ENCODE measurements around the gene CRY2.

The CRY2 gene

GRCh38 chr11:45860764-45861510 is 13.7 kb downstream of the CRY2 start:
- Histone ChIP-seq H2BK15ac (replicated peaks; ENCODE audit: low read depth) (no peak overlapping the region), H2AK5ac (ENCODE audit: low read length) (no peak overlapping the region), H2BK5ac (ENCODE audit: low read length) (no peak overlapping the region), H3K79me2 (ENCODE audit: control insufficient read depth, insufficient read depth, low read length) (no peaks in the 10 kb centered on the region), H3K79me1 (ENCODE audit: low read length) (no peaks in the 10 kb centered on the region), H4K5ac (ENCODE audit: low read length) (no peak overlapping the region), H3K27me3 (ENCODE audit: insufficient read depth, low read length, poor library complexity) (no peaks in the 10 kb centered on the region), H3K4me3 (ENCODE audit: low read length) (no peak overlapping the region), H3K23ac (ENCODE audit: low read length) (no peak overlapping the region), H3K27ac (ENCODE audit: low read depth, low read length) (no peak overlapping the region), H4K8ac (ENCODE audit: low read depth, low read length) (no peak overlapping the region), H3K18ac (ENCODE audit: low read length) (no peak overlapping the region), H3K9ac (ENCODE audit: low read length) (no peak overlapping the region), H3K4me1 (ENCODE audit: control insufficient read depth, low read depth, low read length) (peaks cover 5% of the 10 kb centered on the region), H3K36me3 (ENCODE audit: control insufficient read depth, insufficient read depth, low read length) (peaks cover 5% of the 10 kb centered on the region), H3K4ac (ENCODE audit: low read depth, low read length) (no peak overlapping the region), H2BK120ac (ENCODE audit: low read depth, low read length) (no peak overlapping the region), H3K56ac (ENCODE audit: low read length) (no peak overlapping the region), H3K4me2 (ENCODE audit: low read length) (no peak overlapping the region)
- DNase-seq, result no peak
- WGBS (ENCODE audit: extremely low coverage, insufficient coverage, low lambda C conversion rate), result no CpG with 5 or more reads among the region's 10 CpGs

DNA sequence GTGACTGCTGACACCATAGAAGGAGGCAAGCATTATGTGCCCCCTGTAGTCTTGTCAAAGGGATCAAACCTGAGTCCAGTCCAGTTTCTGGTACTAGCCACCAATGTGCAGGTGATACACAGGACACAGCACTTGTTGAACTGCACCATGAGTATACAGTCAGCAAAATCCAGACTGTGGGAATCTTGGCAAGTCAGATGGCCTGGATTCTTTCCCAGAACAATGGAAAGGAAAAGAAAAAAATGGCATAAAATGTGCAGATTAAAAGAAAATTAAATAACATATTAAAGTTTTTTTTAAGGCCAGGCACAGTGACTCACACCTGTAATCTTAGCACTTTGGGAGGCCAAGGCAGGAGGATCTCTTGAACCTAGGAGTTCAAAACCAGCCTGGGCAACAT is 16.8 kb downstream of the CRY2 start:
- no peak overlapping the region for H2BK120ac ChIP-seq (ENCODE audit: low read depth, low read length)

DNA sequence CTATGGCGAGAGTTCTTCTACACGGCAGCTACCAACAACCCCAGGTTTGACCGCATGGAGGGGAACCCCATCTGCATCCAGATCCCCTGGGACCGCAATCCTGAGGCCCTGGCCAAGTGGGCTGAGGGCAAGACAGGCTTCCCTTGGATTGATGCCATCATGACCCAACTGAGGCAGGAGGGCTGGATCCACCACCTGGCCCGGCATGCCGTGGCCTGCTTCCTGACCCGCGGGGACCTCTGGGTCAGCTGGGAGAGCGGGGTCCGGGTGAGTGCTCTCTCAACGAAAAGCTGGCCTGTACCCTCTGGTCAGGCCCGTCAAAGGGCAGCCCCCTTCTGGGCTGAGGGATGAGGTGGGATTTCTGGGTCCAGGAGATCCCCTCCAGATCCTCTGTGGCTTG is 22.3 kb downstream of the CRY2 start:
- no CpG with 5 or more reads among the region's 12 CpGs for WGBS (ENCODE audit: extremely low coverage, insufficient coverage, low lambda C conversion rate)
- H3K36me3 ChIP-seq (ENCODE audit: control insufficient read depth, insufficient read depth, low read length), result peaks cover 8% of the 10 kb centered on the region

More for the DNA sequence above, 16.8 kb downstream of the CRY2 start:
- no peak overlapping the region for H3K27ac ChIP-seq (ENCODE audit: low read depth, low read length)
- no peak overlapping the region for H4K8ac ChIP-seq (ENCODE audit: low read depth, low read length)
- no peaks in the 10 kb centered on the region for H3K79me1 ChIP-seq (ENCODE audit: low read length)
- H2BK5ac ChIP-seq (ENCODE audit: low read length), result no peak overlapping the region
- H3K9ac ChIP-seq (ENCODE audit: low read length), result no peak overlapping the region
- no peak overlapping the region for H3K4me3 ChIP-seq (ENCODE audit: low read length)
- H3K4ac ChIP-seq (ENCODE audit: low read depth, low read length), result no peak overlapping the region
- no peak overlapping the region for H3K4me2 ChIP-seq (ENCODE audit: low read length)
- H3K36me3 ChIP-seq (ENCODE audit: control insufficient read depth, insufficient read depth, low read length), result peaks cover 5% of the 10 kb centered on the region
- no peaks in the 10 kb centered on the region for H3K79me2 ChIP-seq (ENCODE audit: control insufficient read depth, insufficient read depth, low read length)
- no peak overlapping the region for H3K18ac ChIP-seq (ENCODE audit: low read length)
- H3K27me3 ChIP-seq (ENCODE audit: insufficient read depth, low read length, poor library complexity), result no peaks in the 10 kb centered on the region
- no peak overlapping the region for H2AK5ac ChIP-seq (ENCODE audit: low read length)
- no peak overlapping the region for H3K23ac ChIP-seq (ENCODE audit: low read length)
- no peaks in the 10 kb centered on the region for H3K4me1 ChIP-seq (ENCODE audit: control insufficient read depth, low read depth, low read length)
- DNase-seq, result no peak
- H2BK15ac ChIP-seq (replicated peaks; ENCODE audit: low read depth), result no peak overlapping the region
- no peak overlapping the region for H3K56ac ChIP-seq (ENCODE audit: low read length)
- H4K5ac ChIP-seq (ENCODE audit: low read length), result no peak overlapping the region

GRCh38 chr11:45870706-45871105 is 23.4 kb downstream of the CRY2 start:
- Histone ChIP-seq H3K56ac (ENCODE audit: low read length) (no peak overlapping the region), H2BK120ac (ENCODE audit: low read depth, low read length) (no peak overlapping the region), H3K18ac (ENCODE audit: low read length) (no peak overlapping the region), H3K4me2 (ENCODE audit: low read length) (no peak overlapping the region), H4K8ac (ENCODE audit: low read depth, low read length) (no peak overlapping the region), H3K79me2 (ENCODE audit: control insufficient read depth, insufficient read depth, low read length) (no peaks in the 10 kb centered on the region), H3K36me3 (ENCODE audit: control insufficient read depth, insufficient read depth, low read length) (peaks cover 8% of the 10 kb centered on the region), H4K5ac (ENCODE audit: low read length) (no peak overlapping the region), H2AK5ac (ENCODE audit: low read length) (no peak overlapping the region), H3K4me3 (ENCODE audit: low read length) (no peak overlapping the region), H3K23ac (ENCODE audit: low read length) (no peak overlapping the region), H3K79me1 (ENCODE audit: low read length) (no peaks in the 10 kb centered on the region), H3K4ac (ENCODE audit: low read depth, low read length) (no peak overlapping the region), H3K27me3 (ENCODE audit: insufficient read depth, low read length, poor library complexity) (no peaks in the 10 kb centered on the region), H2BK5ac (ENCODE audit: low read length) (no peak overlapping the region), H3K27ac (ENCODE audit: low read depth, low read length) (no peak overlapping the region), H2BK15ac (replicated peaks; ENCODE audit: low read depth) (no peak overlapping the region), H3K9ac (ENCODE audit: low read length) (no peak overlapping the region), H3K4me1 (ENCODE audit: control insufficient read depth, low read depth, low read length) (no peaks in the 10 kb centered on the region)
- DNase-seq, result no peak
- no CpG with 5 or more reads among the region's 4 CpGs for WGBS (ENCODE audit: extremely low coverage, insufficient coverage, low lambda C conversion rate)

More for the DNA sequence above, 22.3 kb downstream of the CRY2 start:
- Histone ChIP-seq H3K23ac (ENCODE audit: low read length) (no peak overlapping the region), H3K4me1 (ENCODE audit: control insufficient read depth, low read depth, low read length) (no peaks in the 10 kb centered on the region), H2BK15ac (replicated peaks; ENCODE audit: low read depth) (no peak overlapping the region), H3K27me3 (ENCODE audit: insufficient read depth, low read length, poor library complexity) (no peaks in the 10 kb centered on the region), H3K18ac (ENCODE audit: low read length) (no peak overlapping the region), H3K56ac (ENCODE audit: low read length) (no peak overlapping the region), H3K4ac (ENCODE audit: low read depth, low read length) (no peak overlapping the region), H3K27ac (ENCODE audit: low read depth, low read length) (no peak overlapping the region), H2AK5ac (ENCODE audit: low read length) (no peak overlapping the region), H4K5ac (ENCODE audit: low read length) (no peak overlapping the region), H3K4me2 (ENCODE audit: low read length) (no peak overlapping the region), H3K79me2 (ENCODE audit: control insufficient read depth, insufficient read depth, low read length) (no peaks in the 10 kb centered on the region), H3K9ac (ENCODE audit: low read length) (no peak overlapping the region), H3K79me1 (ENCODE audit: low read length) (no peaks in the 10 kb centered on the region), H2BK120ac (ENCODE audit: low read depth, low read length) (no peak overlapping the region), H3K4me3 (ENCODE audit: low read length) (no peak overlapping the region), H2BK5ac (ENCODE audit: low read length) (no peak overlapping the region), H4K8ac (ENCODE audit: low read depth, low read length) (no peak overlapping the region)
- no peak for DNase-seq

- Histone ChIP-seq H3K27me3 (ENCODE audit: insufficient read depth, low read length, poor library complexity) (no peaks in the 10 kb centered on the region), H3K4me2 (ENCODE audit: low read length) (no peak overlapping the region), H4K5ac (ENCODE audit: low read length) (no peak overlapping the region), H3K27ac (ENCODE audit: low read depth, low read length) (no peak overlapping the region), H3K4me1 (ENCODE audit: control insufficient read depth, low read depth, low read length) (peaks cover 3% of the 10 kb centered on the region), H4K8ac (ENCODE audit: low read depth, low read length) (no peak overlapping the region), H3K56ac (ENCODE audit: low read length) (no peak overlapping the region), H3K36me3 (ENCODE audit: control insufficient read depth, insufficient read depth, low read length) (peaks cover 8% of the 10 kb centered on the region), H3K23ac (ENCODE audit: low read length) (no peak overlapping the region), H3K79me2 (ENCODE audit: control insufficient read depth, insufficient read depth, low read length) (no peaks in the 10 kb centered on the region), H3K18ac (ENCODE audit: low read length) (no peak overlapping the region), H3K4me3 (ENCODE audit: low read length) (no peak overlapping the region), H3K79me1 (ENCODE audit: low read length) (no peaks in the 10 kb centered on the region), H2BK15ac (replicated peaks; ENCODE audit: low read depth) (no peak overlapping the region), H3K4ac (ENCODE audit: low read depth, low read length) (no peak overlapping the region), H3K9ac (ENCODE audit: low read length) (no peak overlapping the region), H2BK120ac (ENCODE audit: low read depth, low read length) (no peak overlapping the region), H2AK5ac (ENCODE audit: low read length) (no peak overlapping the region), H2BK5ac (ENCODE audit: low read length) (no peak overlapping the region)
- DNase-seq, result no peak
- WGBS (ENCODE audit: extremely low coverage, insufficient coverage, low lambda C conversion rate), result no CpG with 5 or more reads among the region's 2 CpGs
These were observed 24.4 kb downstream of the CRY2 start for GRCh38 chr11:45871638-45872037.

Data from mesendoderm (in vitro differentiated cells).